IgD-negative memory B cell (primary cell): ENCODE results near the gene TGM6. TPM values are rescaled to one million over a fixed set of nuclear protein-coding genes. Genes with fewer than 3 reads are reported as not detected.

Source experiments
- H3K27ac Mint-ChIP-seq, 3 donors: one replicate each; pipeline ENCODE4 v1.8.0; 2020 to 2022; ENCODE audit warnings: mild to moderate bottlenecking in 3 of 3, mixed read lengths in 3 of 3, moderate library complexity in 1 of 3
- H3K27me3 Mint-ChIP-seq: one replicate; pipeline ENCODE4 v1.8.0; 2021; ENCODE audit warnings: mixed read lengths
- H3K36me3 Mint-ChIP-seq: one replicate; pipeline ENCODE4 v1.8.0; 2020; ENCODE audit warnings: mild to moderate bottlenecking, mixed read lengths
- H3K4me1 Mint-ChIP-seq, 3 donors: one replicate each; pipeline ENCODE4 v1.8.0; 2020 to 2022; ENCODE audit warnings: mixed read lengths in 3 of 3, mild to moderate bottlenecking in 1 of 3
- H3K4me3 Mint-ChIP-seq, 4 donors: one replicate each; pipeline ENCODE4 v1.8.0; 2020 to 2022; ENCODE audit warnings: mild to moderate bottlenecking in 4 of 4, mixed read lengths in 4 of 4, moderate library complexity in 3 of 4
- H3K9me3 Mint-ChIP-seq, 3 donors: one replicate each; pipeline ENCODE4 v1.8.0; 2020 to 2021; ENCODE audit warnings: mixed read lengths in 3 of 3, mild to moderate bottlenecking in 1 of 3
- polyA plus RNA-seq: library from polyadenylated mRNA; unstranded; fragments of 300-500 nt; fragmentation: Illumina TruSeq; gene quantifications from one replicate; pipeline ENCODE4 v1.2.3, GENCODE V29; 2021

Gene TGM6
- polyA plus RNA-seq, 1 donor from 2014 or later: not detected

DNA sequence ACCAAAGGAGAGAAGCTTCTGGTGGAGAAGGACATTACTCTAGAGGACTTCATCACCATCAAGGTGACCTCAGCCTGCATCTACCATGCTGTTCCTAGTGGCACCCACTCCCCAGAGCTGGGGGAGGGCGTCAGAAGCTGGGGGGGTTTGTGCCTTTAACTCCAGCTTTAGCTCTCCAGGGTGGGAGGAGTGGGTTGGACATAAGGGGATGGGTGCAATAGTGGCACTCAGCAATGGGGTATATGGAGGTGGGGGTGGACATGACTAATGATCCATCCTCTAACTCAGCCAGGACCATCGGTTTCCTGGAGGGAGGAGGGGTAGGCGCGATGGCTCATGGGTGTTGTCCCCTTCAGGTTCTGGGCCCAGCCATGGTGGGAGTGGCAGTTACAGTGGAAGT, 49.8 kb downstream of the TGM6 start:
- no peaks in the 10 kb centered on the region for H3K9me3 Mint-ChIP-seq
- peaks cover 4% of the 10 kb centered on the region for H3K27me3 Mint-ChIP-seq
- no peak overlapping the region for H3K27ac Mint-ChIP-seq
- no peak overlapping the region for H3K4me3 Mint-ChIP-seq
- H3K4me1 Mint-ChIP-seq: peaks cover 0 to 1% (median 0%) of the 10 kb centered on the region in 3 donors
- H3K36me3 Mint-ChIP-seq: peaks cover 2% of the 10 kb centered on the region

DNA sequence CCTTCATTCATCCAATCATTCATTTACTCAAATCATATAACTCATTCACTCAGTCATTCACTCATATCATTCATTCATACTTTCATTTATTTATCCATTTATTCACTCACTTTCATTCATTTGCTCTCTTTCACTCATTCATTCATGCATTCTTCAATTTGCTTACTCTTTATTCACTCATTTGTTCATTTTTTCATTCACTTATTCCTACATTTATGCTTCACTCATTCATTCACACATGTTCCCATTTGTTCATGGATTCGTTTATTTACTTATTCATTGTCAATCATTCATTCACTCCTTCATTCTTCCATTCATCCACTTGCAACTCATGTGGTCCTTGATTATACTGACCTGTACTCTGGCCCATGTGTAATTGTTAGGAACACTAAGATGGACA, 50.5 kb downstream of the TGM6 start:
- Mint-ChIP-seq H3K36me3 (peaks cover 2% of the 10 kb centered on the region), H3K27ac (no peak overlapping the region), H3K4me3 (no peak overlapping the region), H3K27me3 (peaks cover 6% of the 10 kb centered on the region), H3K4me1 (peaks cover 0 to 1% (median 0%) of the 10 kb centered on the region in 3 donors), H3K9me3 (no peaks in the 10 kb centered on the region)

DNA sequence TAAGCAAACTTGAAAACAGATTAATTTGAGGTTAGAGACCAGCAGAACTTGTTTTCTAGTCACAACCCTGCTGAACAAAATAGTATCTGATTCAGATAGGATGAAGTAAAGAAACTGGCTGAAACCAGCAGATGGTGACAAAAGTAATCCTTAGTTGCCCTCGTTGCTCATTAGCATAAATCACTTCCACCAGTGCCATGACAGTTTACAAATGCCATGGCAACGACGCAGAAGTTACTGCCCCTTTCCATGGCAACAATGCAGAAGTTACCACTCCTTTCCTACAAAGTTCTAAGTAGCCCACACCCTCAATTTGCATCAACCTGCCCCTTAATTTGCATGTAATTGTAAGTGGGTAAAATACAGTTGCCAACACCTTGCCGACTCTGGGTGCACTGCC, 66.1 kb downstream of the TGM6 start:
- Mint-ChIP-seq H3K9me3 (peaks cover 0 to 2% (median 0%) of the 10 kb centered on the region in 3 donors), H3K4me1 (no peaks in the 10 kb centered on the region), H3K4me3 (no peak overlapping the region), H3K27me3 (no peaks in the 10 kb centered on the region), H3K27ac (peak overlapping the region in 1 of 3 donors; percentile 28), H3K36me3 (peaks cover 3% of the 10 kb centered on the region)

DNA sequence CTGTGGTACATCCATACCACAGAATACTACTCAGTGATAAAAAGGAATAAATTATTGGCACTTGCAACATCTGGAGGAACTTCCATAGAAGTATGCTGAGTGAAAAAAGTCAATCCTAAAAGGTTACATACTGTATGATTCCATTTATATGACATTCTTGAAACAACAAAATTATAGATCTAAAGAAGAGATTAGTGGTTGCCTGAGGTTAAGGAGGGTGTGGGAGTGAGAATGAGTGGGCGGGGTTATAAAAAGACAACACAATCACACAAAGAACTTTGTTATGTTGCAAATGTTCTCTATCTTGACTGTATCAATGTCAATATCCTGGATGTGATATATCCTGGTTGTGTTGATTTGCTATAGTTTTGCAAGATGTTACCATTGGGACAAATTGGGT, 68.7 kb downstream of the TGM6 start:
- Mint-ChIP-seq H3K4me1 (no peaks in the 10 kb centered on the region), H3K36me3 (peaks cover 3% of the 10 kb centered on the region), H3K9me3 (peaks cover 0 to 2% (median 0%) of the 10 kb centered on the region in 3 donors), H3K27ac (no peak overlapping the region), H3K27me3 (no peaks in the 10 kb centered on the region), H3K4me3 (no peak overlapping the region)

DNA sequence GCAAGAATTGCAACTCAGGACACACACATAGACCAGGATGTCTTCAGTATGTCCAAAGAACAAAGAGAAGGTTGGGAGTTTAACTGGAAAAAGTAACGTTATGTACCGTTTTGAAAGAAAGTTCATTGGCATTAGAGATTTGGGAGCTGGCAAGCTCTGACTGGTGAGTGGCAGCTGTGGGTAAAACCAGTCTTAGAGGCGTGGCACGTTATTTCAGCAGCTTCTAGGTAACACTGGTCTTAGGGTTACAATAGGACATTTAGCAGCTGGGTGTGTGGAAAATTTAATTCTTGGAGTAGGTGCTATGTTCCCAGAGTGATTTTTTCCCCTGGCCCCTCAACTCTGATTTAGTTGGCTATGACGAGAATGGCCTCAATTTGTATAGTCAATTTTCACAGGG, 70.7 kb downstream of the TGM6 start:
- no peak overlapping the region for H3K4me3 Mint-ChIP-seq
- H3K4me1 Mint-ChIP-seq: no peaks in the 10 kb centered on the region
- no peaks in the 10 kb centered on the region for H3K9me3 Mint-ChIP-seq
- no peaks in the 10 kb centered on the region for H3K27me3 Mint-ChIP-seq
- H3K27ac Mint-ChIP-seq: no peak overlapping the region
- H3K36me3 Mint-ChIP-seq: peaks cover 3% of the 10 kb centered on the region

DNA sequence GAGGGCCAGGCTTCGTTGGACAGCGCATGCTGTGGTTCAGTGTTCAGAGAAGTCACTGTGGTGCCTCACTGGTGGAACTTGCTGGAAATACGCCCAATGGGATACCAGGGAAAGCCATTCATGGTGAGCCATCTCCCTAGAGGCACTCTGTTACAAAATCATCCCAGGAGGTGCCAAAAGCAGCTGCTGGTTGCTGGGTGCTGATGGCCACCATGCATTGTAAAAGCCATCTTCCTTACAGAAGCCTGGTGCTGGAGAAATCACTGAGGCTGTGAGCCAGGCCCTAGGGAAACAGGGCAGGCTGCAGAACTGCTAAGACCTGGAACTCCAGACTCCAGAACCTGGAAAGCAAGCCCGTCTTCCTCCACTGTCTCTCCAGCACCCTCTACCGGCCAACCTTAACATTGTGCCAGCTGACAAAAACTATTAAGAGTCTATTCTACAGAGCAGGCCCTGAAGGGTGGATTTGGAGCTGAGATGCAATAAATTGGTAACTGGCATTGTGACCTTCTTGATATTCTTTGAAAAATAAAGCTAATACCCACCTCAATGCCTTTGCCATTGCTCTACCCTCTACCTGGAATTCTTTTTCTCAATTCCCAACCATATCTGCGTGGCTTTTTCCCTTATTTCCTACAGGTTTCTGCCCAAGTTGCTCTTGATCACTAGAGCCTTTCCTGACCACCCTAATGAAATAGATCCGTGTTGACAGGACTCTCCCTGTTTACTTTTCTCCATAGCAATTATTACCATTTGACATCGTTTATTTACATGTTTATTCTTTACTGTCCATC, 71.4 kb downstream of the TGM6 start:
- Mint-ChIP-seq H3K36me3 (peaks cover 3% of the 10 kb centered on the region), H3K4me1 (peaks cover 0 to 4% (median 0%) of the 10 kb centered on the region in 3 donors), H3K4me3 (no peak overlapping the region), H3K27ac (no peak overlapping the region), H3K9me3 (no peaks in the 10 kb centered on the region), H3K27me3 (no peaks in the 10 kb centered on the region)

DNA sequence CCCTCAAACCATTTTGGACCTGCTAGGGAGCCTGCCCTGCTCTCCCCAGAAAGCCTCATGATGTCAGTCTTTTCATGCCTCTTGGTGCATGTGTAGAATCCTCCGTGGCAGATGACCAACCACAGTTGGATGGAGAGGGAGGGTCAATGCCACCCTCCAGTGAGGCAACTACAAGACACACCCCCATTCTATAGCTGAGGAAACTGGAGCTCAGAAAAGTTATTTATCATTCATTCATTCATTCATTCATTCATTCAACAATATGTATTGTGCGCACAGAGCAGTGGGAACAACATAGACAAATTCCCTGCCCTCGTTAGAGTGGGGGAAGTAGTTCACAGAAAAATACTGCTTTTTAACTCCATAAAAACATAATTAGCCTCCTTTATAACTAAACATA, 73.1 kb downstream of the TGM6 start:
- Mint-ChIP-seq H3K9me3 (no peaks in the 10 kb centered on the region), H3K4me3 (no peak overlapping the region), H3K27ac (no peak overlapping the region), H3K27me3 (no peaks in the 10 kb centered on the region), H3K4me1 (peaks cover 0 to 4% (median 0%) of the 10 kb centered on the region in 3 donors), H3K36me3 (peaks cover 6% of the 10 kb centered on the region)

DNA sequence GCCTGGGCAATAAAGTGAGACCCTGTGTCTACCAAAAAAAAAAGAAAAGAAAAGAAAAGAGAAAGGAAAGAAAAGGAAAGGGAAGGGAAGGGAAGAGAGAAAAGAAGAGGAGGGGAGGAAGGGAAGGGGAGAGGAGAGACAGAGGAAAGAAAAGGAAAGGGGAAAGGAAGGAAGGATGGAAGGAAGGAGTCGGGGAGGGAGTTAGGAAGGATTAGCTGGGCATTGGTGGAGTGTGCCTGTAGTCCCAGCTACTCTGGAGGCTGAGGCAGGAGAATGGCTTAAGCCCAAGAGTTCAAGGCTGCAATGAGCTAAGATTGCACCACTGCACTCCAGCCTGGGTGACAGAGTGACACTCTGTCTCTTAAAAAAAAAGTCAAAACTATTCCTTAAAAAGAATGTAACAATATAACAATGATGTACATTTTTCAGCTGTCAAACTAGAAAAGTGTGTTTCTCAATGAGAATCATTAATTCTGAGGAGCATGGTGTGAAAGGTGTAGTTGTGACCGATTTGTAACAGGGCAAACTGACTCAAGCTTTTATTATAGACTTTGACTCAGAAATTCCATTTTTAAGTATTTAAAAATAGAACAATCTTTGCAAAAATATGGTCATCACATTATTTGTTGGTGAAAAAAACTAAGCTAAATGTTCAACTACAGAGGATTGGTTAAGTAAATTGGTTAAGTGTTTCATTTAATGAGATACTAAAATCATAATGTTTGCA, 75.2 kb downstream of the TGM6 start:
- H3K9me3 Mint-ChIP-seq: no peaks in the 10 kb centered on the region
- H3K4me1 Mint-ChIP-seq: peaks cover 0 to 4% (median 0%) of the 10 kb centered on the region in 3 donors
- peaks cover 8% of the 10 kb centered on the region for H3K36me3 Mint-ChIP-seq
- no peak overlapping the region for H3K4me3 Mint-ChIP-seq
- H3K27me3 Mint-ChIP-seq: no peaks in the 10 kb centered on the region
- H3K27ac Mint-ChIP-seq: no peak overlapping the region

DNA sequence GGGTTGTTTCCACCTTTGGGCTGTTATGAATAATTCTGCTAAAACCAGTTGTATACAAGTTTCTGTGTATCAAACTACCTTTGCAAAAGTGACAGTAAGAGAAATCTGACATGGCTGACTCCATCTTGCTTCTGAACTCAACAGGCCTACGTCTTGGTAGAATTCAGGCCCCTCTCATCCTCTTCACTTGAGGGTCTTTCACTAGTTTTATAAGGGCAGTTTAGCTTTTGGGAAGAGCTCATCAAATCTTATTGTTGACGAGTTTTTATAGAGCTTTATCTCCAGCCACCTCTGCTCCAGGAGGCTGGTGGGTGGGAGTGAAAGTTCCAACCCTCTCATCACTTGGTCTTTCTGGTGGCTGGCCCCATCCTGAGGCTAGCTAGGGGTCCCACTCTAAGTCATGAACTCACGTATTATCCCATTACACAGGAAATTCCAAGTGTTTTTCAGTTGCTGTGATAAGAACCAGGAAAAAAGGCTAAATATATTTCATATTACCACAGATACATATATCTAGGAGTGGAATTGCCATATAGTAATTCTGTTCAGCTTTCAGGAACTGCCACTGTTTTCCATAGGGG, 78.3 kb downstream of the TGM6 start:
- Mint-ChIP-seq H3K4me3 (no peak overlapping the region), H3K36me3 (peaks cover 7% of the 10 kb centered on the region), H3K27me3 (no peaks in the 10 kb centered on the region), H3K27ac (no peak overlapping the region), H3K4me1 (peaks cover 0 to 4% (median 0%) of the 10 kb centered on the region in 3 donors), H3K9me3 (no peaks in the 10 kb centered on the region)

DNA sequence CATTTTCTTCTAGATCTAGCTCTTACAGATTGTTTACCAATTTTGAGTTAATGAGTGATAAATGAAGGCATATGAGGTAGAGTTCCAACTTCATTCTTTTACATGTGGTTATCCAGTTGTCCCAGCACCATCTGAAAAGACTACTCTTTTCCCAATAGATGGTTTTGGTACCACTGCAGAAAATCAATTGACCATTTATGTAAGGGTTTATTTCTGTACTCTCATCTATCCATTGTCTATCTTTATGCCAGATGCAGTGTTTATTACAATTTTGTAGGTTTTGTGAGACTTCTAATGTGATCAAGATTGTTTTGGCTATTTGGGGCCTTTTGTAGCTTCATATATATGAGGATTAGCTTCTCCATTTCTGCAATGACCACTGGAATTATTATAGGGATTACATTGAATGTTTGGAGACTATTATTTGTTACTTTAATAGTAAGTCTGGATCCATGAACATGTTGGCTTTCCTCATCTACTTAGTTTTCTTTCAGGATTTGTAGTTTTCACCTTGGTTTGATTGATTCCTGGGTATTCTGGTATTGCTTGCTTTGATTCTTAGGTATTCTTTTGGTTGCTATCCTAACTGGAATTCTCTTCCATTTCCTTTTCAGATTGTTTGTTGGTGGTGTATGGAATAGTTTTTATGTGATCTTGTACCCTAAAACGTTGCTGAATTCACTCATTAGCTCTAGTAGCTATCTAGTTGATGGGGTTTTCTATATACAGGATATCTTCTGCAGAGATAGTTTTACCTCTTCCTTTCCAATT, 79.5 kb downstream of the TGM6 start:
- Mint-ChIP-seq H3K4me3 (peak overlapping the region in 1 of 4 donors; percentile 13), H3K36me3 (peaks cover 8% of the 10 kb centered on the region), H3K9me3 (no peaks in the 10 kb centered on the region), H3K27me3 (no peaks in the 10 kb centered on the region), H3K4me1 (peaks cover 0 to 4% (median 0%) of the 10 kb centered on the region in 3 donors), H3K27ac (peak overlapping the region in 1 of 3 donors; percentile 35)

DNA sequence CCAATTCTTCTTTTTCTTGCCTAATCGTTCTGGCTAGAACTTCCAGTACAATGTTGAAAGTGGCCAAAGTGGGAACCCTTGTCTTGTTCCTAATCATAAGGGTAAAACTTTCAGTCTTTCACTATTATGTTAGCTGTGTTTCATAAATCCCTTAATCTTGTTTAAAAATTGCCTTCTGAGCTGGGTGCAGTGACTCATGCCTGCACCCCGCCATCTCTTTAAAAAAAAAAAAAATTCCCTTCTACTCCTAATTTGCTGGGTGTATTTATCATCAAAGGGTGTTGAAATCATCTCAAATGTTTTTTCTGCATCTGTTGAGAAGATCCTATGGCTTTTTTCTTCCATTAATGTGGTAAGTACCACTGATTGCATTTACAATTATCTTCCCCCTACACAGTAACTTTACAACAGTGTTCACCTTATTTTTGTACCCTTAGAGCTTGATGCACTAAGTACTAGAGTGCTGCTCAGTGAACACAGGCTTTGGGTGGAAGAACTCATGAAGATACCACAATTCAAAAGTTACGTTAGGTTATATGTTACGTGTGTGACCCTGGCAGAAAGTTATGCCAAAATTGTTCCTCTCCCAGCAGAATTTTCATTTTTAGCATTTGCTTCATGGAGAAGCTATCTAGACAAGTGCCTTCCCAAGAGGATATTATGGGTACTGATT, 80.2 kb downstream of the TGM6 start:
- Mint-ChIP-seq H3K27ac (peak overlapping the region in 1 of 3 donors; percentile 23), H3K4me3 (peak overlapping the region in 1 of 4 donors; percentile 13), H3K4me1 (peaks cover 0 to 8% (median 0%) of the 10 kb centered on the region in 3 donors), H3K36me3 (peaks cover 15% of the 10 kb centered on the region), H3K9me3 (no peaks in the 10 kb centered on the region), H3K27me3 (no peaks in the 10 kb centered on the region)

DNA sequence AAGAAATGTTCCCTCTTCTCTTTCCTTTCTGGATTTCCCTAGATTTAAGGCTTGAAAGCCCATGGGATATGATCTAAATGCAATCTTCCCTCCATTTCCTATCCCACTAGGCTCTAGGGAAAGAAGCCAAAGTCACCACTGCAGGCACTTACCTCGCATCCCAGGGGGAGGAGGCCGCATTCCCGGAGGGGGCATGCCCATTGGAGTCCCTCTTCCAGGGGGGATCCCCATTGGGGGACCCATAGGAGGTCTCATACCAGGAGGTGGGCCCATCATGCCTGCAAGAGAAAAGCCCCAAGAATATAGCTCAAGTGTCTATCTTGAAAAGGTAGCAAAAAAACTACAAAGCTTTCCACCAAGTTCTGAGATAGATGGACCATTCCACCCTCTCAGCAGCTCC, 81.8 kb downstream of the TGM6 start:
- peaks cover 18% of the 10 kb centered on the region for H3K36me3 Mint-ChIP-seq
- no peaks in the 10 kb centered on the region for H3K27me3 Mint-ChIP-seq
- no peak overlapping the region for H3K4me3 Mint-ChIP-seq
- no peak overlapping the region for H3K27ac Mint-ChIP-seq
- H3K9me3 Mint-ChIP-seq: no peaks in the 10 kb centered on the region
- H3K4me1 Mint-ChIP-seq: peaks cover 0 to 7% (median 2%) of the 10 kb centered on the region in 3 donors

DNA sequence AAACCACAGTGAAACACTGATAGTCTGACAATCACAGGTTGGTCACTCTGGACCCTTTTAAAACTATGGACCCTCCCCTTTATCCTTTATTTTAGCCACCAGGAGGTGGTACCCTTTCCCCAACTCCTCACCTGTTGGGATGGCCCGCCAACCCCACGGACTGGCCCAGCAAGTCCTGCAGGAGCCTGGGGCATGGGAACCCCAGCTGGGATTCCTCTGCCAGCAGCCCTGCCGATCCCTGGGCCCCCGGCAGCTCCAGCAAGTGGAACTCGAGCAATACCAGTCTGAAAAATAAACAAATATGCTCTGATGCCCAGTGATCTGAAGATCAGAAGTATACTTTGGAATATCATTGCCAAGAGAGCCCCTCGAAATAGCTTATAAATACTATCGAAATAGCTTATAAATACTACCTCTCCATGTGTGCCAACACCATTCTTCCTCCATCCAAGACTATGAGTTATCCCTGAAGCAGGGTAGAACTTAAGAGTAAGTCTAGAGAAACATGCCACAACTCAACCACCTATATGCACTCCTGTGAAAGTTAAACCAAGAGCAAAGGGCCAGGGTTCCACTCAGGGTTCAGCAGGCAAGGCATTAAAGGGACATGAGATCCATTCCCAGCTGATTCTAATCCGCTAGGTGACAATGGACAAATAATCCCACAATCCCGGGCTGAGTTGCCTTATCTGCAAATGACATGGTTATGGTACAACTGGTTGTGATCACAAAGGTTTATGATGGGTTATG, 83.1 kb downstream of the TGM6 start:
- Mint-ChIP-seq H3K27ac (peak overlapping the region in 1 of 3 donors; percentile 65), H3K4me1 (peaks cover 5 to 16% (median 14%) of the 10 kb centered on the region in 3 donors), H3K36me3 (peaks cover 15% of the 10 kb centered on the region)

DNA sequence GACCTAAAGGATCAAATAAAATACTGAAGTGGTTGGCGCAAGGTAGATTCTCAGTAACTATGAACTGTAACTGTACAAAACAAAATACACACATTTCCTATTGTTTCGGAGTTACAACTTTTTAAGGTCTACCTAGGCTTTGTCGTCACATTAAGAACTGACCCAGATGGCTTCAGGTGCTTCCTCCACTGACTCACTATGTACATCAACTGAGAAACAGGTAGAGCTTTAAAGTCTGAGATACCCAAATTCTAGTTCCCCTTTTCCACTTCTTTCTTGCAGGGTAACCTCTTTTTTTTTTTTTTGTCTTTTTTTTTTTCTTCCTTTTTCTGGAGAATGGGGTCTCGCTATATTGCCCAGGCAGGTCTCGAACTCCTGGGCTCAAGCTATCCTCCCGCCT, 84.4 kb downstream of the TGM6 start:
- peak overlapping the region in 1 of 3 donors; percentile 78 for H3K27ac Mint-ChIP-seq
- H3K4me3 Mint-ChIP-seq: peak overlapping the region in 1 of 4 donors; percentile 73
- H3K4me1 Mint-ChIP-seq: peaks cover 14 to 23% (median 22%) of the 10 kb centered on the region in 3 donors
- H3K9me3 Mint-ChIP-seq: no peaks in the 10 kb centered on the region
- peaks cover 14% of the 10 kb centered on the region for H3K36me3 Mint-ChIP-seq
- H3K27me3 Mint-ChIP-seq: no peaks in the 10 kb centered on the region

More for the DNA sequence above, 83.1 kb downstream of the TGM6 start:
- Mint-ChIP-seq H3K4me3 (no peak overlapping the region), H3K9me3 (no peaks in the 10 kb centered on the region), H3K27me3 (no peaks in the 10 kb centered on the region)
